ENCODE data around the gene APOL1. TPM values are rescaled to one million over a fixed set of nuclear protein-coding genes. Genes with fewer than 3 reads are reported as not detected.

APOL1 gene
- total RNA-seq, 1 experiment from 2014 or later = 33.0 TPM

DNA sequence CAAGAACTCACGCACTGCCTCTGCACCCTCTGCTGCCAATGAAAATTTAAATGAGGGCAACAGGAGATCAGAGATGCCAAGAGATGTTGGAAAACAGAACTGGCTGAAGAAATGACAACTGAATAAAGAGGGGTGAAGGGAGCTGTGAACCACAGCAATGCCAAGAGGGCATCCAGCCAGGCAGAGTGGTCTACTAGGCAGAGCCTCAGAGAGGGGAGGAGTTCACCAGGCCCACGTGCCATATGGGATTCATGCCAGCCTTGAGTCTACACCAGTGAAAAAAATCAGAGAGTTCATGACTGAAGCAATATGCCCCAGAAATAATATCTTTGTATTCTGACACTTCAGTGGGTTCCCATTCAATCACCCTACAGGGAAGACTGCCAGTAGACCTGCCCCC is 18.0 kb upstream of the APOL1 start:
- no peaks in the 10 kb centered on the region for H4K20me1 ChIP-seq (ENCODE audit: insufficient read depth)
- ChIA-PET POLR2A (ENCODE audit: unreplicated experiment) (no interaction called here), CTCF (no interaction called here)
- H2AFZ ChIP-seq = no peak overlapping the region
- H3K9me2 ChIP-seq (ENCODE audit: insufficient read depth) = no peaks in the 10 kb centered on the region
- BruUV-seq (replicated peaks) = no TSS peak
- no peaks in the 10 kb centered on the region for H3K9me3 ChIP-seq (ENCODE audit: insufficient read depth, low read depth)
- no peaks in the 10 kb centered on the region for H3K27me3 ChIP-seq (ENCODE audit: insufficient read depth, low read depth)
- H3K36me3 ChIP-seq (ENCODE audit: low read depth) = no peaks in the 10 kb centered on the region
- peaks cover 20% of the 10 kb centered on the region for H3K4me1 ChIP-seq (replicated peaks; ENCODE audit: insufficient read depth)
- H3K79me2 ChIP-seq (ENCODE audit: low read depth) = peaks cover 24% of the 10 kb centered on the region
- no peak overlapping the region for H3K4me2 ChIP-seq
- no peak overlapping the region for H3K27ac ChIP-seq
- intact Hi-C loops (cut with micrococcal nuclease; ENCODE audit: unreplicated experiment) = loop anchor here (5.0 kb wide), 1 partner anchor 33 kb away; the partner anchor contains the start of gene APOL4
- H3F3A ChIP-seq (ENCODE audit: insufficient read depth, low read depth) = peaks cover 6% of the 10 kb centered on the region; the same call in 1 of the 2 replicates
- no peak for TF ChIP-seq EZH2 (IDR thresholded peaks at IDR 0.05; ENCODE audit: low read depth)
- TF ChIP-seq, protein P1, sequence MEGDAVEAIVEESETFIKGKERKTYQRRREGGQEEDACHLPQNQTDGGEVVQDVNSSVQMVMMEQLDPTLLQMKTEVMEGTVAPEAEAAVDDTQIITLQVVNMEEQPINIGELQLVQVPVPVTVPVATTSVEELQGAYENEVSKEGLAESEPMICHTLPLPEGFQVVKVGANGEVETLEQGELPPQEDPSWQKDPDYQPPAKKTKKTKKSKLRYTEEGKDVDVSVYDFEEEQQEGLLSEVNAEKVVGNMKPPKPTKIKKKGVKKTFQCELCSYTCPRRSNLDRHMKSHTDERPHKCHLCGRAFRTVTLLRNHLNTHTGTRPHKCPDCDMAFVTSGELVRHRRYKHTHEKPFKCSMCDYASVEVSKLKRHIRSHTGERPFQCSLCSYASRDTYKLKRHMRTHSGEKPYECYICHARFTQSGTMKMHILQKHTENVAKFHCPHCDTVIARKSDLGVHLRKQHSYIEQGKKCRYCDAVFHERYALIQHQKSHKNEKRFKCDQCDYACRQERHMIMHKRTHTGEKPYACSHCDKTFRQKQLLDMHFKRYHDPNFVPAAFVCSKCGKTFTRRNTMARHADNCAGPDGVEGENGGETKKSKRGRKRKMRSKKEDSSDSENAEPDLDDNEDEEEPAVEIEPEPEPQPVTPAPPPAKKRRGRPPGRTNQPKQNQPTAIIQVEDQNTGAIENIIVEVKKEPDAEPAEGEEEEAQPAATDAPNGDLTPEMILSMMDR (conservative IDR thresholded peaks at IDR 0.05) = no peak
- H3K4me3 ChIP-seq = no peak overlapping the region
- no peak for DNase-seq

DNA sequence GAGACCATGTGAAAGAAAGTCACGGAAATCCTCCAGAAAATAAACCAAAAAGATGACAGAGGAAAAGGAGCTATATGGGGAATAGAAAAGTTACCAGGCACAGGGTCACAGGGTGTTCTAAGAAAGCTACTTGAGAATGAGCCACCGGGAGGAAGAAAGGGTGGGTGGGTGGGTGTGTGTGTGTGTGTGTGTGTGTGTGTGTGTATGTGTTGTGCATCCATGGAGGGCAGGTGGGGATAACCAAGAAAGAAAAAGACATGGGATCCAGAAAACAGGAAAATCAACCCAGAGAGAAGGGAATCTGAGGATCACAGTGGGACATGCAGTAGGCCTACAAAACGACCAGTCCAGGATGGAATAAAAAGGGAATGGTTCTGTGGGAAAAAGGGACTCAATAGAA is 17.3 kb upstream of the APOL1 start:
- CTCF ChIA-PET = no interaction called here

DNA sequence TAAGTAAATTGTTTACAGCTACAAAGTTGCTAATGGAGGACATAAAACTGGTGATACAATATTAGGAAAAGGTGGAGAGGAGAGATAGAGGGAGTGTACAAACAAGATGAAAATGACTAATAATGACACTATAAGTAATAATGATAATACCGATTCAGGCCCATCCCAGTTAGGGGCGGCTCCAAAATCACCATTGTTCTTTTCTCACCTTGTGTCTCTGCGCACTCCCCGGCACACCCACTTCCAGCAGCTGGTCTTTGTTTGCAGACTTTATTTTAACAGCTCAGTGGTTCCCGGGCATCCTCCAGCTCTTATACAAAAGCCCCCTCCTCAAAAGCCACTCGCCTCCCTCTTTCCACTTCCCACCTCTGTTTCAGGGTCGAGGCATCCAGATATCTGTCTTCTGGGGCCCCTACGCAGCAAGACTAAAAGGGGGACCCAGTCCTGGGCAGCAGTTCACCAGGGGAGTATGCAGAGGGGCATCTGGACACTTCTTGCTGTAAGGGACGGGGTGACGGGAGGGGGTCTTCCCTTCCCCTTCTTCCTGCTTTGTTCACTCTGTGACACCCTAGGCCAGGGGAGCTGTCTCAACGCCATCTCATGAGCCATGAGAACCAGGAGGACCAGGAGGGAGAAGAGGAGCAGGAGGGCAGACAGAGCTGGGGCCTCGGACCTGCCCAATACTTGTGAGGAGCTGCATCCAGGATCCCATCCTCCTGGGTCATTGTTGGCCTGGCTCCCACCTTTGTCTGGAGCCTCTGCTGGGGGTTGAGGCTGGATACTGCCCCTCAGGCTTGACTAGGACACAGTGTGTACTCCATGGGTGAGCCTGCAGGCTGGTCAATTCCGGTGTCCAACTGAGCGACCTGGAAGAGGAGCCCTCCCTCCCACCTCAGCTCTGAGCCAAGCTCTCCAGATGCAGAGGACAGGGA is 16.3 kb upstream of the APOL1 start:
- Histone ChIP-seq H3K9me2 (ENCODE audit: insufficient read depth) (no peaks in the 10 kb centered on the region), H3K9me3 (ENCODE audit: insufficient read depth, low read depth) (no peaks in the 10 kb centered on the region), H3F3A (ENCODE audit: insufficient read depth, low read depth) (peaks cover 6% of the 10 kb centered on the region; the same call in 1 of the 2 replicates), H3K27ac (no peak overlapping the region), H3K4me3 (no peak overlapping the region), H3K36me3 (ENCODE audit: low read depth) (no peaks in the 10 kb centered on the region), H4K20me1 (ENCODE audit: insufficient read depth) (no peaks in the 10 kb centered on the region), H3K79me2 (ENCODE audit: low read depth) (peaks cover 24% of the 10 kb centered on the region), H2AFZ (no peak overlapping the region), H3K4me1 (replicated peaks; ENCODE audit: insufficient read depth) (peaks cover 21% of the 10 kb centered on the region), H3K4me2 (no peak overlapping the region), H3K27me3 (ENCODE audit: insufficient read depth, low read depth) (no peaks in the 10 kb centered on the region)
- no peak for DNase-seq
- ChIA-PET POLR2A (ENCODE audit: unreplicated experiment) (no interaction called here), CTCF (no interaction called here)
- no TSS peak for BruUV-seq (replicated peaks)
- intact Hi-C loops (cut with micrococcal nuclease; ENCODE audit: unreplicated experiment) = loop anchor here (5.0 kb wide), 1 partner anchor 34 kb away; the partner anchor contains the start of gene APOL4
- TF ChIP-seq, protein P1 (conservative IDR thresholded peaks at IDR 0.05) = no peak
- no peak for TF ChIP-seq EZH2 (IDR thresholded peaks at IDR 0.05; ENCODE audit: low read depth)

More for the DNA sequence above, 17.3 kb upstream of the APOL1 start:
- TF ChIP-seq, protein P1 (conservative IDR thresholded peaks at IDR 0.05) = no peak
- no peak for TF ChIP-seq EZH2 (IDR thresholded peaks at IDR 0.05; ENCODE audit: low read depth)
- BruUV-seq (replicated peaks) = no TSS peak
- no peaks in the 10 kb centered on the region for H3K36me3 ChIP-seq (ENCODE audit: low read depth)
- no peaks in the 10 kb centered on the region for H3K9me3 ChIP-seq (ENCODE audit: insufficient read depth, low read depth)
- no peaks in the 10 kb centered on the region for H3K9me2 ChIP-seq (ENCODE audit: insufficient read depth)
- no peak overlapping the region for H3K4me2 ChIP-seq
- peaks cover 21% of the 10 kb centered on the region for H3K4me1 ChIP-seq (replicated peaks; ENCODE audit: insufficient read depth)
- peaks cover 6% of the 10 kb centered on the region; the same call in 1 of the 2 replicates for H3F3A ChIP-seq (ENCODE audit: insufficient read depth, low read depth)
- H3K4me3 ChIP-seq = no peak overlapping the region
- no peak overlapping the region for H3K27ac ChIP-seq
- H3K27me3 ChIP-seq (ENCODE audit: insufficient read depth, low read depth) = no peaks in the 10 kb centered on the region
- peaks cover 24% of the 10 kb centered on the region for H3K79me2 ChIP-seq (ENCODE audit: low read depth)
- H4K20me1 ChIP-seq (ENCODE audit: insufficient read depth) = no peaks in the 10 kb centered on the region
- no peak for DNase-seq
- no peak overlapping the region for H2AFZ ChIP-seq
- POLR2A ChIA-PET (ENCODE audit: unreplicated experiment) = no interaction called here
- intact Hi-C loops (cut with micrococcal nuclease; ENCODE audit: unreplicated experiment) = loop anchor here (5.0 kb wide), 1 partner anchor 33 kb away; the partner anchor contains the start of gene APOL4

All from PC-9 (cell line).